ENCODE results near the gene TMEM235.
A peak's percentile ranks its signal among the peaks of the same experiment; 100 is the strongest.

Gene TMEM235

GRCh38 chr17:78263063-78263735, 31.8 kb downstream of the TMEM235 start:
- H2AFZ ChIP-seq (ENCODE audit: low read depth, low read length): peak overlapping the region; percentile 72
- no peaks in the 10 kb centered on the region for H3K79me1 ChIP-seq (replicated peaks; ENCODE audit: low read length, poor library complexity, severe bottlenecking)
- H4K91ac ChIP-seq (ENCODE audit: low read length): peak overlapping the region; percentile 99
- no peaks in the 10 kb centered on the region for H3K36me3 ChIP-seq (ENCODE audit: control insufficient read depth in 1 of 2, insufficient read depth in 2 of 2, low read depth in 1 of 2, low read length in 2 of 2)
- peak overlapping the region; percentile 99 to 100 for H2BK12ac ChIP-seq (ENCODE audit: low read length in 2 of 2)
- H2BK15ac ChIP-seq (ENCODE audit: low read depth, poor library complexity, severe bottlenecking): peak overlapping the region; percentile 73
- WGBS: 11% methylated on average over 19 of the region's 23 CpGs
- DNase-seq: peak; percentile 72
- no peak overlapping the region for H3K27ac ChIP-seq (ENCODE audit: low read length, poor library complexity, severe bottlenecking)
- H3K4ac ChIP-seq (ENCODE audit: low read depth in 1 of 2, low read length in 2 of 2): peak overlapping the region; percentile 96 to 99
- peak overlapping the region; percentile 78 to 92 for H3K14ac ChIP-seq (ENCODE audit: low read length in 2 of 2)
- H3K4me1 ChIP-seq (ENCODE audit: control insufficient read depth, insufficient read depth, low read depth, low read length): peaks cover 44% of the 10 kb centered on the region
- no peak overlapping the region for H3K9ac ChIP-seq (ENCODE audit: low read length)
- no peak overlapping the region for H3K4me2 ChIP-seq (ENCODE audit: low read length, poor library complexity, severe bottlenecking)
- peaks cover 1 to 27% of the 10 kb centered on the region in 2 experiments for H3K27me3 ChIP-seq (ENCODE audit: control insufficient read depth in 1 of 2, insufficient read depth in 1 of 2, low read length in 2 of 2)
- H3K9me3 ChIP-seq (ENCODE audit: control insufficient read depth, low read length): no peaks in the 10 kb centered on the region
- peak overlapping the region; percentile 99 for H4K8ac ChIP-seq (ENCODE audit: low read length)
- peak overlapping the region; percentile 98 for H2BK120ac ChIP-seq (ENCODE audit: low read depth, low read length)
- peak overlapping the region; percentile 95 to 98 for H3K18ac ChIP-seq (ENCODE audit: low read depth in 1 of 2, low read length in 2 of 2)
- no peak overlapping the region for H2BK5ac ChIP-seq (ENCODE audit: low read depth, low read length, poor library complexity, severe bottlenecking)
- no peak overlapping the region for H2AK5ac ChIP-seq (ENCODE audit: low read length, severe bottlenecking)
- H3K23ac ChIP-seq (ENCODE audit: low read length in 2 of 2): peak overlapping the region in 1 of 2 experiments; percentile 34
- no peak overlapping the region for H3K4me3 ChIP-seq (ENCODE audit: insufficient read depth in 1 of 2, low read depth in 1 of 2, low read length in 2 of 2)

- 95% methylated on average over 8 of the region's 9 CpGs for WGBS
- Histone ChIP-seq H2BK5ac (ENCODE audit: low read depth, low read length, poor library complexity, severe bottlenecking) (no peak overlapping the region), H3K27ac (ENCODE audit: low read length, poor library complexity, severe bottlenecking) (no peak overlapping the region), H3K4me2 (ENCODE audit: low read length, poor library complexity, severe bottlenecking) (no peak overlapping the region), H3K9me3 (ENCODE audit: control insufficient read depth, low read length) (no peaks in the 10 kb centered on the region), H2AFZ (ENCODE audit: low read depth, low read length) (peak overlapping the region; percentile 72), H3K18ac (ENCODE audit: low read depth in 1 of 2, low read length in 2 of 2) (peak overlapping the region; percentile 95 to 98), H3K14ac (ENCODE audit: low read length in 2 of 2) (peak overlapping the region; percentile 78 to 92), H3K27me3 (ENCODE audit: control insufficient read depth in 1 of 2, insufficient read depth in 1 of 2, low read length in 2 of 2) (peaks cover 7 to 30% of the 10 kb centered on the region in 2 experiments), H4K8ac (ENCODE audit: low read length) (peak overlapping the region; percentile 99), H3K9ac (ENCODE audit: low read length) (no peak overlapping the region), H2BK12ac (ENCODE audit: low read length in 2 of 2) (peak overlapping the region; percentile 99 to 100), H3K36me3 (ENCODE audit: control insufficient read depth in 1 of 2, insufficient read depth in 2 of 2, low read depth in 1 of 2, low read length in 2 of 2) (no peaks in the 10 kb centered on the region), H2AK5ac (ENCODE audit: low read length, severe bottlenecking) (peak overlapping the region; percentile 33), H4K91ac (ENCODE audit: low read length) (peak overlapping the region; percentile 99), H2BK15ac (ENCODE audit: low read depth, poor library complexity, severe bottlenecking) (peak overlapping the region; percentile 73), H3K4me1 (ENCODE audit: control insufficient read depth, insufficient read depth, low read depth, low read length) (peaks cover 44% of the 10 kb centered on the region), H3K4ac (ENCODE audit: low read depth in 1 of 2, low read length in 2 of 2) (peak overlapping the region; percentile 96 to 99), H3K23ac (ENCODE audit: low read length in 2 of 2) (peak overlapping the region in 1 of 2 experiments; percentile 93), H3K79me1 (replicated peaks; ENCODE audit: low read length, poor library complexity, severe bottlenecking) (no peaks in the 10 kb centered on the region), H3K4me3 (ENCODE audit: insufficient read depth in 1 of 2, low read depth in 1 of 2, low read length in 2 of 2) (no peak overlapping the region), H2BK120ac (ENCODE audit: low read depth, low read length) (peak overlapping the region; percentile 98)
- no peak for DNase-seq
Observed at GRCh38 chr17:78263736-78264340, 32.4 kb downstream of the TMEM235 start.

- Histone ChIP-seq H3K27me3 (ENCODE audit: control insufficient read depth in 1 of 2, insufficient read depth in 1 of 2, low read length in 2 of 2) (peaks cover 7 to 32% of the 10 kb centered on the region in 2 experiments), H2AK5ac (ENCODE audit: low read length, severe bottlenecking) (no peak overlapping the region), H2AFZ (ENCODE audit: low read depth, low read length) (no peak overlapping the region), H3K4me1 (ENCODE audit: control insufficient read depth, insufficient read depth, low read depth, low read length) (peaks cover 47% of the 10 kb centered on the region), H4K8ac (ENCODE audit: low read length) (no peak overlapping the region), H3K36me3 (ENCODE audit: control insufficient read depth in 1 of 2, insufficient read depth in 2 of 2, low read depth in 1 of 2, low read length in 2 of 2) (no peaks in the 10 kb centered on the region), H3K27ac (ENCODE audit: low read length, poor library complexity, severe bottlenecking) (no peak overlapping the region), H3K14ac (ENCODE audit: low read length in 2 of 2) (peak overlapping the region in 1 of 2 experiments; percentile 38), H2BK15ac (ENCODE audit: low read depth, poor library complexity, severe bottlenecking) (no peak overlapping the region), H3K18ac (ENCODE audit: low read depth in 1 of 2, low read length in 2 of 2) (peak overlapping the region in 1 of 2 experiments; percentile 78), H3K4me2 (ENCODE audit: low read length, poor library complexity, severe bottlenecking) (no peak overlapping the region), H2BK5ac (ENCODE audit: low read depth, low read length, poor library complexity, severe bottlenecking) (no peak overlapping the region), H2BK120ac (ENCODE audit: low read depth, low read length) (no peak overlapping the region), H3K9me3 (ENCODE audit: control insufficient read depth, low read length) (no peaks in the 10 kb centered on the region), H3K23ac (ENCODE audit: low read length in 2 of 2) (no peak overlapping the region), H3K9ac (ENCODE audit: low read length) (no peak overlapping the region), H4K91ac (ENCODE audit: low read length) (no peak overlapping the region), H3K4ac (ENCODE audit: low read depth in 1 of 2, low read length in 2 of 2) (peak overlapping the region in 1 of 2 experiments; percentile 76), H3K4me3 (ENCODE audit: insufficient read depth in 1 of 2, low read depth in 1 of 2, low read length in 2 of 2) (no peak overlapping the region), H3K79me1 (replicated peaks; ENCODE audit: low read length, poor library complexity, severe bottlenecking) (no peaks in the 10 kb centered on the region), H2BK12ac (ENCODE audit: low read length in 2 of 2) (peak overlapping the region in 1 of 2 experiments; percentile 88)
- DNase-seq: no peak
- WGBS: 83% methylated on average over 3 of the region's 5 CpGs
Observed at GRCh38 chr17:78264590-78264989, 33.2 kb downstream of the TMEM235 start.

- Histone ChIP-seq H2AFZ (ENCODE audit: low read depth, low read length) (no peak overlapping the region), H2BK15ac (ENCODE audit: low read depth, poor library complexity, severe bottlenecking) (peak overlapping the region; percentile 88), H3K4me3 (ENCODE audit: insufficient read depth in 1 of 2, low read depth in 1 of 2, low read length in 2 of 2) (no peak overlapping the region), H3K79me1 (replicated peaks; ENCODE audit: low read length, poor library complexity, severe bottlenecking) (no peaks in the 10 kb centered on the region), H4K91ac (ENCODE audit: low read length) (peak overlapping the region; percentile 90), H3K36me3 (ENCODE audit: control insufficient read depth in 1 of 2, insufficient read depth in 2 of 2, low read depth in 1 of 2, low read length in 2 of 2) (no peaks in the 10 kb centered on the region), H3K27me3 (ENCODE audit: control insufficient read depth in 1 of 2, insufficient read depth in 1 of 2, low read length in 2 of 2) (peaks cover 7 to 37% of the 10 kb centered on the region in 2 experiments), H3K9me3 (ENCODE audit: control insufficient read depth, low read length) (no peaks in the 10 kb centered on the region), H2AK5ac (ENCODE audit: low read length, severe bottlenecking) (no peak overlapping the region), H3K4me1 (ENCODE audit: control insufficient read depth, insufficient read depth, low read depth, low read length) (peaks cover 52% of the 10 kb centered on the region), H3K27ac (ENCODE audit: low read length, poor library complexity, severe bottlenecking) (no peak overlapping the region), H2BK5ac (ENCODE audit: low read depth, low read length, poor library complexity, severe bottlenecking) (no peak overlapping the region), H3K4me2 (ENCODE audit: low read length, poor library complexity, severe bottlenecking) (no peak overlapping the region), H3K18ac (ENCODE audit: low read depth in 1 of 2, low read length in 2 of 2) (peak overlapping the region in 1 of 2 experiments; percentile 46), H4K8ac (ENCODE audit: low read length) (peak overlapping the region; percentile 55), H3K9ac (ENCODE audit: low read length) (no peak overlapping the region), H2BK120ac (ENCODE audit: low read depth, low read length) (no peak overlapping the region), H3K23ac (ENCODE audit: low read length in 2 of 2) (no peak overlapping the region), H3K14ac (ENCODE audit: low read length in 2 of 2) (peak overlapping the region in 1 of 2 experiments; percentile 89), H3K4ac (ENCODE audit: low read depth in 1 of 2, low read length in 2 of 2) (peak overlapping the region; percentile 46 to 67), H2BK12ac (ENCODE audit: low read length in 2 of 2) (peak overlapping the region; percentile 82 to 94)
- over 99% methylated on average over 10 of the region's 10 CpGs for WGBS
- DNase-seq: no peak
Observed at GRCh38 chr17:78265121-78265520, 33.7 kb downstream of the TMEM235 start.
